PC-9 (cell line): Measurements from ENCODE around the gene PRKCA.

Experiments
- EZH2 ChIP-seq: fragments of 200-600 bp; sonication (generic); IDR thresholded peaks from 2 replicates; pipeline ENCODE4 v1.8.0; 2017; ENCODE audit warnings: antibody characterized with exemption, low read depth
- TF ChIP-seq, protein P1 (sequence below): fragments of 200-600 bp; sonication (generic); conservative IDR thresholded peaks from 2 replicates; pipeline ENCODE4 v1.6.1; 2017; ENCODE audit warnings: mixed run types, antibody characterized with exemption, mild to moderate bottlenecking, moderate library complexity

DNA sequence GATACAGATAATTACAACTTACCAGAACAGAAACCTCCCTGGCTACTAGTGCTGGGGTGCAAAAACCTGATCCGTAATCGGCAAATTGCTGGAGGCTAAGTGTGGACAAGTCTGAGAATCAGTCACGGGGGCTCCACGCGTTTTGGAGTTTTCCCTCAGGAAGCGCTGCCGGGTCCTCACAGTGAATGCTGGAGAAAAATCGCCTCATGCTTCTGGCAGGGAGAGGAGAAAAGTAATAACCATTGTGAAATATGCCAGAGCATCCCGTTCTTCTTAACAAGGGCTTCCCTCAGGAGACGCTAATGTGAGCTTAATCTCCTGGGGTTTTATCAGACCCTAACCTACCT is 453.5 kb downstream of the PRKCA start:
- TF ChIP-seq, protein P1, sequence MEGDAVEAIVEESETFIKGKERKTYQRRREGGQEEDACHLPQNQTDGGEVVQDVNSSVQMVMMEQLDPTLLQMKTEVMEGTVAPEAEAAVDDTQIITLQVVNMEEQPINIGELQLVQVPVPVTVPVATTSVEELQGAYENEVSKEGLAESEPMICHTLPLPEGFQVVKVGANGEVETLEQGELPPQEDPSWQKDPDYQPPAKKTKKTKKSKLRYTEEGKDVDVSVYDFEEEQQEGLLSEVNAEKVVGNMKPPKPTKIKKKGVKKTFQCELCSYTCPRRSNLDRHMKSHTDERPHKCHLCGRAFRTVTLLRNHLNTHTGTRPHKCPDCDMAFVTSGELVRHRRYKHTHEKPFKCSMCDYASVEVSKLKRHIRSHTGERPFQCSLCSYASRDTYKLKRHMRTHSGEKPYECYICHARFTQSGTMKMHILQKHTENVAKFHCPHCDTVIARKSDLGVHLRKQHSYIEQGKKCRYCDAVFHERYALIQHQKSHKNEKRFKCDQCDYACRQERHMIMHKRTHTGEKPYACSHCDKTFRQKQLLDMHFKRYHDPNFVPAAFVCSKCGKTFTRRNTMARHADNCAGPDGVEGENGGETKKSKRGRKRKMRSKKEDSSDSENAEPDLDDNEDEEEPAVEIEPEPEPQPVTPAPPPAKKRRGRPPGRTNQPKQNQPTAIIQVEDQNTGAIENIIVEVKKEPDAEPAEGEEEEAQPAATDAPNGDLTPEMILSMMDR = no peak
- TF ChIP-seq EZH2 = no peak
